Fibroblast of skin of right quadriceps (primary cell): Measurements from ENCODE around the gene TRIM54.
A peak's percentile ranks its signal among the peaks of the same experiment; 100 is the strongest.

Experiments used
- DNase-seq: peaks from one replicate; pipeline ENCODE4 v3.0.0-alpha.2; 2013

The TRIM54 gene

GRCh38 chr2:27281855-27282559 is at the start of gene TRIM54:
TRIM54 (plus strand) TSS chr2:27282429; CDS start chr2:27282732, 303 bp downstream.
- DNase-seq: no peak

GRCh38 chr2:27233341-27233740 is 48.9 kb upstream of the TRIM54 start:
- DNase-seq: no peak

GRCh38 chr2:27236136-27236535 is 46.1 kb upstream of the TRIM54 start:
- DNase-seq: no peak

GRCh38 chr2:27236626-27237025 is 45.6 kb upstream of the TRIM54 start:
- DNase-seq: no peak

- DNase-seq: no peak
Observed at GRCh38 chr2:27237341-27237945, 44.8 kb upstream of the TRIM54 start.

- DNase-seq: no peak
Observed at GRCh38 chr2:27238976-27239375, 43.3 kb upstream of the TRIM54 start.

- DNase-seq: no peak
Observed at GRCh38 chr2:27240406-27240805, 41.8 kb upstream of the TRIM54 start.

- no peak for DNase-seq
Observed at GRCh38 chr2:27241761-27242613, 40.2 kb upstream of the TRIM54 start.

- no peak for DNase-seq
Observed at GRCh38 chr2:27242614-27242951, 39.6 kb upstream of the TRIM54 start.

- no peak for DNase-seq
Observed at GRCh38 chr2:27243391-27244130, 38.7 kb upstream of the TRIM54 start.

GRCh38 chr2:27245116-27245515 is 37.1 kb upstream of the TRIM54 start:
- no peak for DNase-seq

GRCh38 chr2:27245626-27246025 is 36.6 kb upstream of the TRIM54 start:
- DNase-seq: no peak

- no peak for DNase-seq
Observed at GRCh38 chr2:27247893-27248292, 34.3 kb upstream of the TRIM54 start.

GRCh38 chr2:27249159-27249890 is 32.9 kb upstream of the TRIM54 start:
- no peak for DNase-seq

- DNase-seq: peak; percentile 23
Observed at GRCh38 chr2:27249891-27250651, 32.2 kb upstream of the TRIM54 start.

GRCh38 chr2:27250652-27251379 is 31.4 kb upstream of the TRIM54 start:
- no peak for DNase-seq

- no peak for DNase-seq
Observed at GRCh38 chr2:27251766-27252165, 30.5 kb upstream of the TRIM54 start.

GRCh38 chr2:27255187-27255586 is 27.0 kb upstream of the TRIM54 start:
- DNase-seq: no peak

- DNase-seq: peak; percentile 62
Observed at GRCh38 chr2:27255660-27256059, 26.6 kb upstream of the TRIM54 start.

GRCh38 chr2:27256855-27257454 is 25.3 kb upstream of the TRIM54 start:
- no peak for DNase-seq

- no peak for DNase-seq
Observed at GRCh38 chr2:27258051-27258450, 24.2 kb upstream of the TRIM54 start.
